GM21825 (cell line): Measurements from ENCODE around the gene NXPH3.
"Not testable (repeated sequence)": the region's sequence is repeated elsewhere in the genome, so short reads cannot be mapped to it uniquely, and the experiment has no call there.

Source experiments
- ATAC-seq: cut with Tn5 transposase; IDR thresholded peaks from one replicate; pipeline ENCODE4 v1.9.1; 2021; ENCODE audit warnings: mild to moderate bottlenecking, moderate library complexity; ENCODE audit not compliant: unreplicated experiment

NXPH3 gene

DNA sequence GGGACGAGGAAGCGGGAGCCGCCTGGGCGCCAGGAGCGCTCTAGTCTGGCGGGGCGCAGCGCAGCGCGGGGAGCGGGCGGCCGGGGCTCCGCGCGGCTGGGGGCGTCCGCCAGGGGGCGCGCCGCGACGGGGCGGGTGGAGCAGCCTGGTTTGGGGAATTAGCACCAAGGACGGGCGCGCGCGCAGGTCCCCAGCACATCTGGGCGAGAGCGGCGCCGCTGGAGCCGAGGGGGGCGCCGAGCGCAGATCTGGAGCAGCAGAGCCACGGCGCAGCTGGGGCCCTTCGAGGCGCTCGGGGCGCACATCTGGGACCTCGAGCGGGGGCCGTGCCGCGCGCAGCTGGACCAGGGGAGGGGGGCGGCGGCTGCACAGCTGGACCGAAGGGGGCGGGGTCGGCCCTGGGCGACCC is at the start of gene NXPH3:
Gene NXPH3 (plus strand): TSS at position 193 of the 409 bp plus-strand sequence. CDS start 349 bp downstream, outside the sequence.
- peak; percentile 39 for ATAC-seq

DNA sequence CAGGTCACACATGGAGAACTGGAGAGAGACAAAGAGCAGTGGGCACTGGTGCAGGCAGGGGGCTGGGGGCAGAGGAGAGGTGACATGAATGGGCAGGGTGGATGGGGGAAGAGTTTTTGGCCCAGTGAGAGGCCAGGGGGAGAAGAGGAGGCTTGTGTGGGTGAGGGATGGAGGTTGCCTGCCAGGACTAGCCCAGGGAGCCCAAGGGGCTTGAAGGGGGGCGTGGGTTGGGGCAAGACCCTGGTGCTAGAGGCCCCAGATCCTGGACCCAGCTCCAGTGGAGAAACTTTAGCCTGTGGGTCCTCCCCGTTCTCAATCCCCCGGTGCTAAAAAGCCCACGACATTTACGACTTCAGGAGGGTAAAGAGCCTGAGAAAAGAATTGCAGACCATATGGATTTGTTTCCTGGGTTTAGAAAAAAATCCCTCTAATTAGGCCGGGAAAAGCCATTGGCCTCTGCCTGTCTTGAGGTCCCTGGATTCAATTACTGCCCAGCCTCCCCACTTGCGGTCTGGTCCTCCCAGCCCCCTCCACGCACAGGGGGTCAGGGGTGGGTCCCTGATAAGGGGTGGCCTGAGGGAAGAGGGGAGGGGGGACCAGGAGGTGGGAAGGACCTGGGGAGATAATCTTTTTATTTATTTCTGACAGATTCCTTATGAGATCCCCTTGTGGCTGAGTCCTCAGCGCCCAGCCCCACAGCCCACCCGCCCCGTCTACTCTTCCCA is 47.6 kb upstream of the NXPH3 start:
- ATAC-seq, result no peak

DNA sequence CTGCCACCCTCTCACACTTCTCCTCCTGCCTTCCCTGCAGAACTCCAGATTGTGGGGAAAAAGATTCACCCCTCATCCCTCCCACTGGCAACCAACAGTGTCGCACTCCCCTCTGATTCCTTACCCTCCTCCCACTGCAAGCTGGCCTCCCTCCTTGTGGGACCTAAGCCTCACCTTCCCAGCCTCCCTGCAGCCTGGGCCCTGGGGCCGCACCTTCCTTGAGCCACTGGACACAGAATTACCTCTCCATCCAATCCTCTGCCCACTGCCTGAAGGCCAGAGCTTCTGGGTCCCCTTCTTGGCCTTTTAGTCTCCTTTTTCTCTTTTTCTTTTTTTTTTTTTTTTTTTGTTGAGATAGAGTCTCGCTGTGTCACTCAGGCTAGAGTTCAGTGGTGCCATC is 46.7 kb upstream of the NXPH3 start:
- ATAC-seq, result no peak

DNA sequence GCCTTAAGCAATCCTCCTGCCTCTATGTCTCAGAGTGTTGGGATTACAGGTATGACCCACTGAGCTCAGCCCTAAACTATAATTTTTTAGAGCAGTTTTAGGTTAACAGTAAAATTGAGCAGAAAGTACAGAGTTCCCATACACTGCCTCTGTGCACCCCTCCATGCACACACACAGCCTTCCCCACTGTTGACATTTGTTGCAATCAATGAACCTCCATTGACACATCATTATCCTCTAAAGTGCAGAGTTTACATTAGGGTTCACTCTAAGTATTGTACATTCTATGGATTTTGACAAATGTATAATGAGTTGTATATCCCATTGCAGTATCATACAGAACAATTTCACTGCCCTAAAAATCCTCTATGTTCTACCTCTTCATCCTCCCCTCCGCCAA is 45.6 kb upstream of the NXPH3 start:
- no peak for ATAC-seq

DNA sequence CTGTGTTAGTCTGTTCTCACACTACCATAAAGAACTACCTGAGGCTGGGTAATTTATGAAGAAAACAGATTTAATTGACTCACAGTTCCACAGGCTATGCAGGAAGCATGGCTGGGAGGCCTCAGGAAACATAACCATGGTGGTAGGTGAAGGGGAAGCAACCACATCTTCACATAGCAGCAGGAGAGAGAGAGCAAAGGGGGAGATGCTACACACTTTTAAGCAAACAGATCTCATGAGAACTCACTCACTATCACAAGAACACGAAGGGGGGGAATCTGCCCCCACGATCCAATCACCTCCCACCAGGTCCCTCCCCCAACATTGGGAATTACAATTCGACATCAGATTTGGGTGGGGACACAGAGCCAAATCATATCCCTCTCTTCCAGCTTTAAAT is 31.8 kb upstream of the NXPH3 start:
- ATAC-seq, result no peak

DNA sequence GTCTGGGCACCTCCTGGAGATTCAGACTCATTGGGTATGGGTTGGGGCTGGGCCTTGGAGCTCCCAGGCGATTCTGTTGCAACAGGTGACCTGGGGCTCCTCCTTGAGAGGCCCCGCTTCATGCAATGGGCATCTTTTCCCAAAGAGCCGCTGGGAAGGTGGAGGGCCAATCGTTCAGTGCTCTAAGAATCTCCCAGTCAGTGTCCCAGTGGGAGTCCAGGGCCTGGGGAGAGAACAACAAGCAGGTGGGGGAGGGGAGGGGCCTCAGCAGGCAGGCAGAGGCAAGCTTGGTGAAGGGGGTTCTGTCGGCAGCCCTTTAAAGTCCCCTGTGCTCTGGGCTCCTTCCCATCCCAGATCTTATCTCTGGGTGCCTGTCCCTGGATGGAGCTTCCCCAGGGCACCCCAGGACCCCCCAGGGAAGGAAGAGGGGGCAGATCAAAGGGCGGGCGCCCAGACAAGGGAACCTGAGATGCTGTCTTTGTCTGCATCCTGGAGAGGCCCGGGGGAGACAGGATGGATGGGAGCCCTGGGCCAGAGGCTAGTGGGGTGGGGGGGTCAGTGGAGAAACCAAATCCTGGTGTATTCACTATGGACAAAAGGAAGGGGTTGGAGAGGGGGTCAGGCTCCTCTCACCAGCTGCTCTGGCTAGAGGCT is 30.5 kb upstream of the NXPH3 start:
- no peak for ATAC-seq

DNA sequence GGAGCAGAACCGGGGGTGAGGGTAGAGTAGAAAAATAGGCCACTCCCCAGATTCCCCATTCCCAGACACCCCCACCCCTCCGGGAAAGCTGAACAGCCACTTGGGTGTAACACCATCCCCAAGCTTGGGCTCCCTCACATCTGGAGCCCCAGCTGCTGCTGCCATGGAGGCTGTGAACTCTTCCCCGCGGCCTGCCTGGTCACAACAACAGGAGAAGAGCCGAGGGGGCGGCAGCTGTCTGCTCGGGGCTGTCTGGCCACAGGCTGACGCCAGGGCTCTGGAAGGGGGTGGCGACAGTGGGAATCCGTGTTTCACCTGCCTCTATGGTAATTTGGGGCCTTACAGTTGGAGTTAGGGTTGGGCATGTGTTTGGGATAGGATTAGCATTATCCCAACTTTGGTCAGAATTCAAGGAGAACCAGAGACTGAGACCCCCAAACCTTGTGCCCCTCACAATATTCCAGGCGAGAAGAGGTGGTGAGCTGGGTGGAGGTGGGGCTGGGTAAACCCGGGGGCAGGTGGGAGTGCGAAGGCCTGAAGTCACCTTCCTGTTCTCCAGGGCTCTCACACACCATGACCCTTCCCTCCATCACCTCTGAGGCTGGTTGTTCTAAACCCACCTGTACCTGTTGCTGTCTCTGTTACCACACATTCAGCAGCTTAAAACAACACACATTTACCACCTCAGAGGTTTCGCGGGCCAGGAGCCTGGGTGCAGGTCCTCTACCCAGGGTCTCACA is 29.7 kb upstream of the NXPH3 start:
- ATAC-seq, result no peak

DNA sequence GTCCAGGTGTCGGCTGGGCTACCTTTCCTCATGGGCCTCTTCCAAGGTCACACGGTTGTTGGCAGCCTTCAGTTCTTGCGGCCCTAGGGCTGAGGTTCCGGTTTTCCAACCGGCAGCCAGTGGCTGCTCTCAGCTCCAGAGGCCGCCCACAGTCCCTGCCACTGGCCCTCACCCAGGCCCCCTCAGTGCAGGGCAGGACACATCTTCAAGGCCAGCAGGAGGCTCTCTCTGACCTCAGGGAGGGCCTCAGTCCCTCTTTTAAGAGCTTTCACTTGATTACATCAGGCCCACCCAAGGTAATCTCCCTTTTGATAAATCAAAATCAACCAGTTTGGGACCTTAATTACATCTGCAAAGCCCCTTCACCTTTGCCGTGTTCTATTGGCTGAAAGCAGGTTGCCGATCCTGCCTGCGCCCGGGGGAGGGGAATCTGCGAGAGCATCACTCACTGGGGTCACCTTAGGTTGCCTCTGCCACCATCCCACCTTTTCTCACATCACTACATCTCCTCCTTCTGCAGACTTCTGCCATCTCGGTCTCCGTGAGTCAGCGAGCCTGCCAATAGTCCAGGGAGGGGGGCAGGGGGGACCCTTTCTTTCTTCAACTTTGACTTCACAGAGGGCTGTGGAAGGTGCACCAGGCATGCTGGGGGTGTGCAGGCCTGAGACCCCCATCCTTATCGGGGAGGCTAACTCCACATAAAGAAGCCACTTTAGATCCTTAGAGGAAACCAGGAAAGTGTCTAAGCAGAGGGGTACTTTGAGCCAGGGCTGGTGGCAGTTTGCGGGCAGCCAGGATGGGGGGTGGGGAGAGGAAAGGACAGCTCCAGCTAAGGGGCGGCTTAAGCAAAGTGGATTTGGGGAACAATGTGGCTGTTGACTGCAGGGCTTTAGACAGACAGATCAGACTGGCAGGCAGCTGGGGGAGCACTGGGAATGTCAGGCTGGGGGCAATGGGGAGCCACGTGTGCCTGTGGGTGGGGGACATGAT is 28.8 kb upstream of the NXPH3 start:
- ATAC-seq, result no peak

DNA sequence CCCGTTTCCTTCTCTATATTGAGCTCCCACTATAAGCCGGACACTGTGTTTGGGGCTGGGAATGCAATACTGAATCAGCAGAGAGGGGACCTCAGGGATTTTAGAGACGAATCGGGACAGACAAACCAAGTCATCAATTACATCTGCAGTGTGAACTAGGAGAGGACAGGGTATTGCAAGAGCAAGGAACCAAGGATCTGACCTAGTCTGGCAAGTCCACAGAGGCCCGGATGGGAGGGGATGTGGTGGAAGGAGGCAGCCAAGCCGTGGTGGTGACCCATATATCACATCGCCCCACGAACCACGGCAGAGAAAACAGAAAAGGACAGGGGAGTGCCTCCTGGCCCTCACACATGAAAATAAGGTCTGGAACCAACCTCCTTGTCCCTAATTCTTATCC is 28.1 kb upstream of the NXPH3 start:
- ATAC-seq, result no peak

DNA sequence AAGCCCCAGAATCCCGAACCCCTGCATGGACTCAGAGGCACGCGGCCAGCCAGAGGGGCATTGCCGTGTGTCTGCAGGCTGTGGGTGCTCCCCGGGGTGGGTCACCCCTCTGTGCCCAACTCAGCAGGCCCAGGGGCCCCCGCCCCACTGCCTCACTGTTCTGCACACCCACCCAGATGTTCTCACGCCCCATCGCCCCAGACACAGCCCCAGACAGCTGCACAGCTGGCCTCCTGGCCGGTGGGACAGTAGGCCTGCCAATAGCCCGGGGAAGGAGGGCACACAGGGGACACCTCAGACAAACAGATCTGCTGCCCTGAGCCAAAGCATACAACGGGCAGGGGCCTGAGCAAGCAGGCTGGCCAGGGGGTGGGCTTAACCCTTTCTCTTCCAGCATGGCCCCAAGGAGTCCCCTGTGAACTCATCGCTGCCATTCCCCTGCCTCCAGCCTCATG is 27.6 kb upstream of the NXPH3 start:
- no peak for ATAC-seq

DNA sequence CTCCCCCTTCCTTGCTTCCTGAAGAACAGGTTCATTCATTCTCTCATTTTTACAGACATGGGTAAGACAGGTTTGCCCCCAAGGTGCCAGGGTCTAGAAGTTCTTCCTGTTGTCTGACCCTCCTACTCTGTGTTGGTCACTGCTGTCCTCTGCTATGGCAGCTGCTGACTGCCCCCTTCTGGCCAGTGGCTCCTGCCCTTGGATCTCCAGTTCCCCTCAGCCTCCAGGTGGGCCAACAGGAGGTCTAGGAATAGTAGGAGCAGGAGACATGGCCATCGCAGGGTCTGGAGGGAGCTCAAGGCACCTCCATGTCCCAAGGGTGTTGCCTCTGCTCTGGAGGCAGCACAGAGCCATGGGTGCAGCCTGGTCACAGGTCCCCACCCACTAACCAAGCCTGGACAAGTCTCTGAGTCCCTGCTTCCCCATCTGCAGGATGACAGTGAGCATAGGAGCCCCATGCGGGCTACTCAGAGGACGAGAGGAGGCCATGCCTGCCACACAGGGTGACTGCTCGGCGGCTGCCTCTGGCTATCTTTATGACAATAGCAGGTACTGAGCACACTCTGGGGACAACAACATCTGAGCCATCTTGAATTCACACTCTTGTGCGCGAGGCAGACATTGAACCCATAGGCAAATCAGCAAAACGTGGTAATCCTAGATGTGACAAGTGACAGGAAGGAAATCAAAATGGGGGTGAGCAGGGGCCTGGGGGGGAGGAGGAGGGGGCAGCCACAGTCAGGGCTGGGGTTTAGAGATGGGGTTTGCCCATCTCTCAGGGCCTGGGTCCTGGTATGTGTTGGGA is 27.0 kb upstream of the NXPH3 start:
- no peak for ATAC-seq

DNA sequence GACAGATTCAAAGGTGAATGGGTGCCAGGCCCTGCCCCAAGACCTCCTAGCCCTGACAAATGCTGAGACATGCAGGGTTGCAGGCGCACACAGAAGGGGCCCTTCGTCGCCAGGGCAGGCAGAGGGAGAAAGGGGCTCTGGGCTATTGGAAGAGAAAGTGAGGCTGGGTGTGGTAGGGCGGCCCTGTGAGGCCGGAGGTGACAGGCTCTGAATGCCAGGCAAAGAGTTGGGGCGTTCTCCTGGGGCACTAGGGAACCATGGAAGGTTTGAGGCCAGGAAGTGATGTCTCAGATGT is 26.4 kb upstream of the NXPH3 start:
- ATAC-seq, result no peak

DNA sequence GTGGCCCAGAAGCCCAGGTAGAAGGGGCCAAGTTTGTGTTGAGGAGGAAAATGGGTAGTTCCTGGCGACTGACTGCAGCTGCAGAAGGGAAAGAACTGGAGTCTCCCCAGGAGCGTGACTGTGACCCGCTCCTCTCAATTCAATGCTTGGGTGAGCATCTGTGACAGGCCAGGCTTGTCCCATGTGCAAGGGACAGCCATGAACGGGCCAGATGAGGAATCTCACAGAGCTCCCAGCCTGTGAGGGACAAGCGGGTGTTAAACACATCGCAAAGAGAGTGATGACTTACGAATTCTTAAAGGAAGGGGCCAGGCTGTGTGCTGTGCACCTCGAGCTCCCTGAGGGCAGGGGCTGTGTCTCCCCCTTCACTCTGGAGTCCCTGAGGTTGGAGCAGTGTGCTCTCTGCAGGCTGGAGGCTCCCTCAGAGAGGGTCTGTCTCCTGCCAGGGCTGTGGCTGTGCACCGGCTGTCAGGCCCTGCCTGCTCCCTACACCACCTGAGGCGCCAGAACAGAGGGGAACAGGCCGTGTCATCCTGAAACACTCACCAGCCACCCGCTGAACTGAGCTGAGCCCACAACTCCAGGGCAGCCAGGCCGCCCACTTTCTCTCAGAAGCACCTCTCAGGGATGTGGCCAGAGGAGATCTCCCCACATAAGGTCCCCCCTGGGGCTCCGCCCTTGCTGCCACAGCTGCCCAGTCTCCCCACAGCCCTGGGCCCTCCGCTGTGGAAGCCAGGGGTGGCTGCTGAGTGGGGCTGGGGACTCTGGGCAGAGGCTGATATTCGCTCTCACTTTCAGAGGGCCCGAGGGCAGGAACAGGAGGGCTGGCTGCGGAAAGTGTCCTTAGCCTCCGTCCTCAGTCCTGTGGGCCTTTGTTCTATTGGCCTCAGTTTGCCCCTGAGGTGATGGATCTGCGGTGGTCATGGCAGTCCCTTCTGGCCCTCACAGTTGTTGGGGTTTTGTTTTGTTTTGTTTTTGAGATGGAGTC is 25.7 kb upstream of the NXPH3 start:
- no peak for ATAC-seq

DNA sequence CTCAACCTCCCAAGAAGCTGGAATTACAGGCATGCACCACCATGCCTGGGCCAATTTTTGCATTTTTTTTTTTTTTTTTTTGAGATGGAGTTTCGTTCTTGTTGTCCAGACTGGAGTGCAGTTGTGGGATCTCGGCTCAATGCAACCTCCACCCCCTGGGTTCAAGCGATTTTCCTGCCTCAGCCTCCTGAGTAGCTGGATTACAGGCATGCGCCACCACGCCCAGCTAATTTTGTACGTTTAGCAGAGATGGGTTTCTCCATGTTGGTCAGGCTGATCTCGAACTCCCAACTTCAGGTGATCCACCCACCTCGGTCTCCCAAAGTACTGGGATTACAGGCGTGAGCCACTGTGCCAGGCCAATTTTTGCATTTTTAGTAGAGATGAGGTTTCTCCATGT is 24.9 kb upstream of the NXPH3 start:
- ATAC-seq, result not testable (repeated sequence)

DNA sequence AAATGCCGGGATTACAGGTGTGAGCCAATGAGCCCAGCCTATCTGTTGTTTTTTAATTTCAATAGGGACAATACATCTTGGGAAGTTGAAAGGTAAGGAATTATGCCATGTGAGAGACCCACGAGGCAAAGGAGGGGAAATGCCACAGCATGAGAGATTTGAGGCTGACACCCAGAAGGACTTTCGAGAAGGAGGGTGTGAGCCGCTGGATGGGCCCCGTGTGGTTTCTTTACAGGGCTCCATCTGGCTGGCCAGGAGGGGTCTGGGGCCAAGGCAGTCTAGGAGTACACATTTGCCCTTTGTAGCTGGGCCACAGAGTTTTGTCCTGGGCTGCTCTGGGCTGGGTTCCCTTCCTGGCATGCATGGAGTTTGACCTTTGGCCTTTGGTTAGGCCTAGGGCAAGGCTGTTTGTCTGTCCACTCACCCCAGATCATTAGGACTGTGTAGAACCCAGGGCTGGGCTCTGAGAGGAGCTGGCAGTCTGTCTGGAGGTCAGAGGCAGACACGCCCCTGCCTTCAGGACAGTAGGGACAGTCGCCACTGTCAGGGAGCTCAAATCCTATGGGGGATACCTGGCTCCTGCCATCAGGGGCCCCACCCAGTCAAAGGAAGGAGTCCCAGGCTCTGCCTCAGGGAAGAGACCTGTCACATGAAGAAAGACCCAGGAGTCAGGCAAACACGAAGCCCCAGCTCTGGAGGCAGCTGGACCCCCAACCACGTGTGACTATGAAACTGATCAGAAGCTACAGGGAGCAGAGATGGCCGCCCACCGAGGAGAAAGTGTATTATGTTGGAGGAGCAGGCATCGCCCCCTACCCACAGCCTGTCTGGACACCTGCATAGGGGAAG is 24.2 kb upstream of the NXPH3 start:
- ATAC-seq, result no peak

DNA sequence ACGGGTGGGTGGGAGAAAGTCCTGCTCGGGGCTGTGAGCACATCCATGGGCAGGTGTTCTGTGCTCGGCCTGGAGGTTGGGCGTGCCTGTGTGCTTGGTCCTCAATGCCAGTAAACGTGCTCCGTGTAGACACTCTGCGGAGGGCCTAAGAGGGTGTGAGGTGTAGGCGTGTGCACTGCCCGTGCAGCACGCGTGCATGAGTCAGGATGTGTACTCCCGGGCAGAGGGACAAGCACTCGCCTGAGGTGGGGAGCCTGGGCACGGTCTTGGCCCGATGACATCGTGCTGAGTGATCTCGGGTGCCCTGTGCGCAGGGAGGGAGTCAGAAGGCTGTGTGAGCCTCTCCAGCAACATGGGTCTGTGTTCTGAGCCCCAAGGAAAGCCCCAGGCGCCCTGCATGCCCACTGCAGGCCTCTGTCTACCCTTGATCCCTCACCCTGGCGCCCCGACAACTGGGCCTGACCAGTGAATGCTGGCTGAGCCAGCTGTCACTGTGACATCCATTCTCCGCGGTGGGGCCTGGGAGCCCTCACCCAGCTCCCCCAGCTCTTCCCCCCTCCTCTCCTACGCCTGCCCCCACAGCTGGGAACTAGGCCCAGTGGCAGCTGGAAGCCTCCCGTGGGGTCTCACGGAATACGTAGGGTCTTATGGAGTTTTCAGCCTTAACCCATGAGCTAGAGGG is 23.5 kb upstream of the NXPH3 start:
- ATAC-seq, result no peak

DNA sequence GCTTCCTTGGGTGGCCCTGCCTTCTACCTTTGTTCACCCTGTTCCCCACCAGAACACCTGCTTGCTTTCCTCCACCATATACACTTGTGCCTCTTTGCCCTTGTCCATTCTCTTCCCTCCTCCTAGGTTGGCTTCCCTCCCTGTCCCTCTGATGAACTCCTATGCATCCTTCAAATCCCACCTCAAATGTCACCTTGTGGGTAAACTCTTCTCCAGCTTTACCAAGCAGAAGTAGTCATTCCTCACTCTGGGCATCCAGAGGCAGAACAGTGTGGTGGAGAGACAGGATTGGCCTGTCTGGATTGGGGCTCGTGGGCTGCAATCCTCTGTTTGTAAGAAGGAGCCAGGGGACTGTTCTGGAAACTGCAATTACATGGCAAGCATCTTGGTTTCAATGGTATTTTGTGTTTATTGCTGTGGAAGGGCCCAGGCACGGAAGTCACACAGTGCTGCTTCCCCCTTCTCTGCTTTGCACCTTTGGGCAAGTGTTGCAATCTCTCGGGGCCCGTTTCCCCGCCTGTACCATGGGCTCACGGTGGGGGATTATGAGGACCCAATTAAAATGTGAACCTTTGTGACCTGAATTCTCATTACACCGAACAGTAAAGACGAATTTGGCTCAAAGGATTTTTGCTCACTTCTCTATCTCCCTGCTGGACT is 21.9 kb upstream of the NXPH3 start:
- ATAC-seq, result no peak
